Activated CD4-positive, alpha-beta T cell treated with anti-CD3 and anti-CD28 coated beads, Interleukin-2, amount 10 ng/mL, durations not matched to agents 24 days and 14 days (primary cell): ENCODE results near the gene RET. TPM values are rescaled to one million over a fixed set of nuclear protein-coding genes. Genes with fewer than 3 reads are reported as not detected.

ENCODE experiments used
- DNase-seq: peaks from one replicate; pipeline ENCODE4 v3.0.0; 2022
- H3K27ac Mint-ChIP-seq: one replicate; pipeline ENCODE4 v1.8.0; 2022; ENCODE audit warnings: mild to moderate bottlenecking, mixed read lengths
- H3K27me3 Mint-ChIP-seq: one replicate; pipeline ENCODE4 v1.8.0; 2022; ENCODE audit warnings: mixed read lengths
- H3K36me3 Mint-ChIP-seq: one replicate; pipeline ENCODE4 v1.8.0; 2022; ENCODE audit warnings: low read depth, mild to moderate bottlenecking, mixed read lengths
- H3K4me1 Mint-ChIP-seq: one replicate; pipeline ENCODE4 v1.8.0; 2021; ENCODE audit warnings: mixed read lengths
- H3K4me3 Mint-ChIP-seq: one replicate; pipeline ENCODE4 v1.8.0; 2022; ENCODE audit warnings: mild to moderate bottlenecking, moderate library complexity, mixed read lengths
- H3K9me3 Mint-ChIP-seq: one replicate; pipeline ENCODE4 v1.8.0; 2021; ENCODE audit warnings: mixed read lengths
- intact Hi-C: fragments of 100-400 bp; cut with micrococcal nuclease; formaldehyde crosslinking; loops from one replicate; pipeline ENCODE4 v1.15.1; 2023
- total RNA-seq: library from RNA; stranded (reverse); gene quantifications from 2 replicates; pipeline ENCODE4 v1.2.3, GENCODE V29; 2022

Gene RET
- total RNA-seq, 1 donor from 2014 or later = 0.12 TPM

DNA sequence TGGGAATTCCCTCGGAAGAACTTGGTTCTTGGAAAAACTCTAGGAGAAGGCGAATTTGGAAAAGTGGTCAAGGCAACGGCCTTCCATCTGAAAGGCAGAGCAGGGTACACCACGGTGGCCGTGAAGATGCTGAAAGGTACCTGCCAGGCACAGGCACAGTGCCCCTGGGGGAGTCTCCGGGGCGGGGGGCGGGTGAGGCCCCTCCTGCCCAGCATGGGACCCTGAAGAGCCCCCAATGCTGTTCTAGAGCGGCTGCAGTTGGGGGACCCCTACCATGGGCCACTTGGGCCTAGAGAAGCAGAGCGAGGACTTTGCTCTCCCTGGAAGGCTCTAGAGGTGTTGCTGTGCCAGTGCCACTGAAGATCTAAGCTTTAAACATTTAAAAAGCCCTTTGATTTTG is 39.7 kb downstream of the RET start:
- no peaks in the 10 kb centered on the region for H3K27me3 Mint-ChIP-seq
- no peaks in the 10 kb centered on the region for H3K36me3 Mint-ChIP-seq
- H3K27ac Mint-ChIP-seq = no peak overlapping the region
- DNase-seq = no peak
- intact Hi-C loops = no loop called here
- no peak overlapping the region for H3K4me3 Mint-ChIP-seq
- peaks cover 25% of the 10 kb centered on the region for H3K4me1 Mint-ChIP-seq
- no peaks in the 10 kb centered on the region for H3K9me3 Mint-ChIP-seq

DNA sequence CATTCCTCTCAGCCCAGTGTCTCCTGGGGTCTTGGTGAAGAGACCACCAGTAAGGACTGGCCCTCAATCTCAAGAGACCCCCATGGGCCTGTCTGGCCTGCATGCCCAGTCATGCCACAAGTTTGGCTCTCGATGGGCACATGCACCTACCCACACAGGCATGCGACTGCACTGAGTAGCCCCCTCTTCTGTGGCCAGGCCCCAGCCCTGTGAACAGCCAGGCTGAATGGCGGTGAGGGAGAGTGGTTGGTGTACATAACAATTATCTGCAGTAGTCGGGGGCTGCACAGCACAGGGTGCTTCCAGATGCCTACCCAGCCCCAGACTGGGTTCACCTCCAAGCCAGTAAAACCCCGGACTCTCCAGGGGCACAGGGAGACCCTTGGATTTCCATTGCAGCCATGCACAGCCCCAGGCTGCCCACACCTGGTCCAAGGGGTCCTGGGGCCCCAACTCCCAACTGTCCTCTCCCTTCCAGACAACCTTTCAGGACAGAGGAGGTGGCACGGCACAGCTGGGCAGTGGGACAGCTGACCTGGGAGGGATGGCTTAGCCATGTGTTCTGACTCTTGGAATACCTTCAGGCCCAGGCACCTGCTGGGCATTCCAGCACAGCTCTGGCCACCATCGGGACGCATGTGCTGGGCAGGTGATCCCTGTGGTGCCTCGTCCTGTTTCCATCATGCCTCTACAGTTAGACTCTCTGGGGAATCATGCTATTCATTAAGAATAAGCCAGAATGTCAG is 40.3 kb downstream of the RET start:
- Mint-ChIP-seq H3K4me1 (peaks cover 31% of the 10 kb centered on the region), H3K4me3 (no peak overlapping the region), H3K27ac (no peak overlapping the region), H3K36me3 (no peaks in the 10 kb centered on the region), H3K27me3 (no peaks in the 10 kb centered on the region), H3K9me3 (no peaks in the 10 kb centered on the region)
- no peak for DNase-seq
- intact Hi-C loops = no loop called here

DNA sequence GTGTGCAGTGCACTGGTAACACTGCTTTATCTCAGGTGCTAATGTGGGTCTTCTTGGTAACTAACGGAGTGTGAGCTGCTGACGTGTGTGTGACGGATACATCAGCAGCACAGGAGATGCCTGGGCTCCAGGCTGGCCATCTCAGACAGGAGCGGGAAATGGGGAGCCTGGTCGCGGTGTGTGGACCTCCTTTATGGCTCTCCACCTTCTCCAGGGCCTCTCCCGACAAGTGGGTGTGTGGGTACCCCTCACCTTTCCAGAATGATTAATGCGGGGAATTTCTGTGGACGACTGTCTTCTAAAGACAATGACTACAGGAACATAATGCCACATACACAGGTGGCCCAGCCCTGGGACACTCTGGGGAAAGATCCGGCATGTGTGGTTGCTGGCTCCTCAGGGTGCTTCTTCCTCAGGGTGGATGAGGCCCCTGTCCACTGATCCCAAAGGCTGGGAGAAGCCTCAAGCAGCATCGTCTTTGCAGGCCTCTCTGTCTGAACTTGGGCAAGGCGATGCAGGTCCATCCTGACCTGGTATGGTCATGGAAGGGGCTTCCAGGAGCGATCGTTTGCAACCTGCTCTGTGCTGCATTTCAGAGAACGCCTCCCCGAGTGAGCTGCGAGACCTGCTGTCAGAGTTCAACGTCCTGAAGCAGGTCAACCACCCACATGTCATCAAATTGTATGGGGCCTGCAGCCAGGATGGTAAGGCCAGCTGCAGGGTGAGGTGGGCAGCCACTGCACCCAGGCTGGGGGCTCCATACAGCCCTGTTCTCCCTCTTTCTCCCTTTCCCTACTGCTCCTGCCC is 41.1 kb downstream of the RET start:
- DNase-seq = no peak
- Mint-ChIP-seq H3K27me3 (no peaks in the 10 kb centered on the region), H3K27ac (peak overlapping the region; percentile 75), H3K36me3 (no peaks in the 10 kb centered on the region), H3K4me1 (peaks cover 39% of the 10 kb centered on the region), H3K4me3 (no peak overlapping the region), H3K9me3 (no peaks in the 10 kb centered on the region)
- intact Hi-C loops = no loop called here

DNA sequence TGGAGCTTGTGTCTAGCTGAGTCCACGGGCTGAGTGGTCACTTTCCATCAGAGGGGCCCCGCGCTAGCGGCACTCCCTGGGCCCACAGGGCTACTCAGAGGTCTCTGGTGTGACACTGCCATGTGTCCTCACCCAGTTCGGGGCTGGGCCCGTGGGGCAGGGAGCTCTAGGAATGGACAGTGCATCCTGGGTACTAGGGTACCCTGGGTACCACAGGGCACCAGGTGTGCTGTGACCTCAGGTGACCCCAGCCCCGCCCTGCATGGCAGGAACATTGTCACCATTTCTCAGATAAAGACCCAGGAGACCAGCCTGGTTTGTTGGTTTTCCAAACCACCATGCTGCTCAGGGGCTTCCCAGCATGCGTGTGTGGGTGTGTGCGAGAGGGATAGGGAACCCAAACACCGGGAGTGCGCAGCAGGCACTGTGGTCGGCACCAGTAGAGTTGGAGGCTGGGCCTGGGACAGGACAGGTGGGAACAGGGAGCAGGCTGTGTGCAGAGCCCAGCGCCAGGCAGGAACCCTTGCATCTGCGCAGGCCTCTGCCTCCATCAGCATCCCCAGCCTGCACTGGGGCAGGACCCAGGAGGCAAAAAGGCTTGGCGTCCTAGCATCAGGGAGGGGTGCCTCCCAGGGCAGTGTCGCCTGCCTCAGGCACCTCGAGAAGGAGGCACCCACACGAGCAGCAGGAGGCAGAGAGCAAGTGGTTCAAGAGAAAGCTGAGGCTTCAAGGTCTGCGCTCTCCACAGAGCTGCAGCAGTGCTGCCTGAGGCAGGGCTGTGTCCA is 42.0 kb downstream of the RET start:
- Mint-ChIP-seq H3K36me3 (no peaks in the 10 kb centered on the region), H3K9me3 (no peaks in the 10 kb centered on the region), H3K27me3 (no peaks in the 10 kb centered on the region), H3K4me1 (peaks cover 42% of the 10 kb centered on the region), H3K4me3 (no peak overlapping the region), H3K27ac (peak overlapping the region; percentile 75)
- DNase-seq = no peak
- intact Hi-C loops = no loop called here

DNA sequence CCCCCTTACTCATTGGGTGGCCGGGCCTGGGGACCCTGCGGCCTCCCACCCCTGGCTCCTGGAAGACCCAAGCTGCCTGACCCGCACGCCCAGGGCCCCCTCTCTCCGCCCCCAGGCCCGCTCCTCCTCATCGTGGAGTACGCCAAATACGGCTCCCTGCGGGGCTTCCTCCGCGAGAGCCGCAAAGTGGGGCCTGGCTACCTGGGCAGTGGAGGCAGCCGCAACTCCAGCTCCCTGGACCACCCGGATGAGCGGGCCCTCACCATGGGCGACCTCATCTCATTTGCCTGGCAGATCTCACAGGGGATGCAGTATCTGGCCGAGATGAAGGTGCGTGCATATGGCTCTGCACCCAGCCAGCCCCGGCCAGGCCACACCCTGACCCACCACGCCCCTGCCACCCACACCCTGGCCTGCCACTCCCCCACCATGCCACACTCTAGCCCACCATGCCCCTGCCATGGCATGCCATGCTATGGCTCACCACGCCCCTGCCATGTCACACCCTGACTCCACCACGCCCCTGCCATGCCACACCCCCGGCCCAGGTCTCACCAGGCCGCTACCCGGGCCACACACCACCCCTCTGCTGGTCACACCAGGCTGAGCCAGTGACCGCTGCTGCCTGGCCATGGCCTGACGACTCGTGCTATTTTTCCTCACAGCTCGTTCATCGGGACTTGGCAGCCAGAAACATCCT is 42.7 kb downstream of the RET start:
- intact Hi-C loops = loop anchor here (2.0 to 10.0 kb wide), 2 partner anchors 481 to 695 kb away; partner anchors contain the start of gene ZNF33B
- H3K27ac Mint-ChIP-seq = peak overlapping the region; percentile 69
- no peak overlapping the region for H3K4me3 Mint-ChIP-seq

GRCh38 chr10:43120116-43120928 is 43.5 kb downstream of the RET start:
- Mint-ChIP-seq H3K9me3 (no peaks in the 10 kb centered on the region), H3K36me3 (no peaks in the 10 kb centered on the region), H3K4me1 (peaks cover 44% of the 10 kb centered on the region), H3K27me3 (no peaks in the 10 kb centered on the region), H3K4me3 (peak overlapping the region; percentile 75), H3K27ac (peak overlapping the region; percentile 96)
- intact Hi-C loops = loop anchor here (2.0 to 10.0 kb wide), 2 partner anchors 482 to 694 kb away; partner anchors contain the start of gene ZNF33B
- DNase-seq = no peak

More for the DNA sequence above, 42.7 kb downstream of the RET start:
- no peaks in the 10 kb centered on the region for H3K9me3 Mint-ChIP-seq
- H3K36me3 Mint-ChIP-seq = no peaks in the 10 kb centered on the region
- no peak for DNase-seq
- H3K27me3 Mint-ChIP-seq = no peaks in the 10 kb centered on the region
- peaks cover 44% of the 10 kb centered on the region for H3K4me1 Mint-ChIP-seq

- peak overlapping the region; percentile 96 for H3K27ac Mint-ChIP-seq
- H3K9me3 Mint-ChIP-seq = no peaks in the 10 kb centered on the region
- peak; percentile 93 for DNase-seq
- H3K4me1 Mint-ChIP-seq = peaks cover 44% of the 10 kb centered on the region
- intact Hi-C loops = loop anchor here (1.0 to 10.0 kb wide), 4 partner anchors 8 to 694 kb away; partner anchors contain the start of genes CSGALNACT2 and ZNF33B
- no peaks in the 10 kb centered on the region for H3K27me3 Mint-ChIP-seq
- H3K4me3 Mint-ChIP-seq = peak overlapping the region; percentile 75
- no peaks in the 10 kb centered on the region for H3K36me3 Mint-ChIP-seq
Observed at GRCh38 chr10:43120929-43121314, 44.1 kb downstream of the RET start.

DNA sequence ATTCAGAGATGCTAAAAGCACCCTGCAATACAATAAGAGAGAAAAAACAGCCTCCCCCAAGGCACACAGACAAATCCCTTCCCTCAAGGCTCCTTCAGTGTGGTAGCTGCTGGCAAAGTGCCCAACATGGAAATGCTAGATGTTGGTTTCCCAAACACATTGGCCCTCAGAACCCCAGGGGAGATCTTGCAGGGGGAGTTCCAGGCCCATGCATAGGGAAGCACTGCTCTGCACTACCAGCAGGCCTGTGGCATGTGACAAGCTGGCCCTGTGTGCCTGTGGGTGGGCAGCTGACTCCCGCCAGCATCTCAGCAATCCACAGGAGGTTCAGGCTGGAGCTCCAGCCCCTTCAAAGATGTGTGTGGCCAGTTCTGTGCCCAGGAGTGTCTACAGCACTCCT is 44.6 kb downstream of the RET start:
- Mint-ChIP-seq H3K36me3 (no peaks in the 10 kb centered on the region), H3K27me3 (no peaks in the 10 kb centered on the region), H3K4me1 (peaks cover 46% of the 10 kb centered on the region), H3K4me3 (peak overlapping the region; percentile 75), H3K9me3 (no peaks in the 10 kb centered on the region), H3K27ac (peak overlapping the region; percentile 96)
- DNase-seq = no peak
- intact Hi-C loops = loop anchor here (1.0 to 10.0 kb wide), 4 partner anchors 8 to 693 kb away; partner anchors contain the start of genes CSGALNACT2 and ZNF33B

GRCh38 chr10:43122096-43122495 is 45.2 kb downstream of the RET start:
- H3K4me1 Mint-ChIP-seq = peaks cover 52% of the 10 kb centered on the region
- intact Hi-C loops = loop anchor here (10.0 kb wide), 1 partner anchor 693 kb away; no protein-coding TSS in a partner anchor
- no peaks in the 10 kb centered on the region for H3K27me3 Mint-ChIP-seq
- H3K27ac Mint-ChIP-seq = peak overlapping the region; percentile 96
- DNase-seq = no peak
- H3K9me3 Mint-ChIP-seq = no peaks in the 10 kb centered on the region
- H3K4me3 Mint-ChIP-seq = peak overlapping the region; percentile 17
- H3K36me3 Mint-ChIP-seq = no peaks in the 10 kb centered on the region

- Mint-ChIP-seq H3K4me3 (no peak overlapping the region), H3K27me3 (no peaks in the 10 kb centered on the region), H3K27ac (peak overlapping the region; percentile 96), H3K36me3 (no peaks in the 10 kb centered on the region), H3K9me3 (no peaks in the 10 kb centered on the region), H3K4me1 (peaks cover 59% of the 10 kb centered on the region)
- DNase-seq = no peak
- intact Hi-C loops = loop anchor here (10.0 kb wide), 1 partner anchor 692 kb away; no protein-coding TSS in a partner anchor
Observed at GRCh38 chr10:43122826-43123225, 46.0 kb downstream of the RET start.

DNA sequence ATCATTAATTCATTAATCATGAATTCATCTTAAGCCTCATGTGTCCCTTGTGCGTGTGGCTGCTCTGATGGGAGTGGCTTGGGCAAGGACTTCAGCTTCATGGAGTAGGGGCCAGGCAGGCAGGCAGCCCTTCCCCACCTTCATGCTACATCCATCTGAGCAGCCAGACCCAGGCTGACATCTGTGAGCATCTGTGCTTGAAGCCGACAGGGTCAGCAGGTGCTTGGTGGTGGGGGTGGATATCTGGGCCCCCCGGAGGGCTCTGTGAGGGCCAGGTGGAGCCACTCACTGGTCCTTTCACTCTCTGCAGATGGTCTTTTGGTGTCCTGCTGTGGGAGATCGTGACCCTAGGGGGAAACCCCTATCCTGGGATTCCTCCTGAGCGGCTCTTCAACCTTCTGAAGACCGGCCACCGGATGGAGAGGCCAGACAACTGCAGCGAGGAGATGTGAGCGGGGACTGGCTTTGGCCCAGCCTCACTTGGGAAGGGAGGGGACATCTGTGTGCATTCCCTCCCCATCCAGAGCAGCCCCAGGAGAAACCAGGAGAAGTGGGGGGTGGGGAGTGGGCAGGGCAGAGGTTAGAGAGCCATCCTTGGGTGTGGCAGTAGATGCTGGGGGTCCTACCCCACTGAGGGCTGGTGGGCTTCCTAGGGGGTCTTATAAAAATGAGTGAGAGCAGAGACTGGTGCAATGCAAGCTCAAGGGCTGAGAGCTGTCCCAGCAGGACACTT is 46.7 kb downstream of the RET start:
- Mint-ChIP-seq H3K9me3 (no peaks in the 10 kb centered on the region), H3K4me1 (peaks cover 62% of the 10 kb centered on the region), H3K36me3 (no peaks in the 10 kb centered on the region), H3K27me3 (no peaks in the 10 kb centered on the region), H3K4me3 (no peak overlapping the region), H3K27ac (no peak overlapping the region)
- DNase-seq = no peak
- intact Hi-C loops = loop anchor here (10.0 kb wide), 1 partner anchor 691 kb away; no protein-coding TSS in a partner anchor

GRCh38 chr10:43124094-43124521 is 47.2 kb downstream of the RET start:
- no peaks in the 10 kb centered on the region for H3K27me3 Mint-ChIP-seq
- no peak overlapping the region for H3K27ac Mint-ChIP-seq
- peaks cover 64% of the 10 kb centered on the region for H3K4me1 Mint-ChIP-seq
- H3K4me3 Mint-ChIP-seq = no peak overlapping the region
- intact Hi-C loops = loop anchor here (10.0 kb wide), 1 partner anchor 691 kb away; no protein-coding TSS in a partner anchor
- H3K36me3 Mint-ChIP-seq = no peaks in the 10 kb centered on the region
- no peak for DNase-seq
- no peaks in the 10 kb centered on the region for H3K9me3 Mint-ChIP-seq
